B cell (primary cell): ENCODE results near the gene UHMK1. TPM values are rescaled to one million over a fixed set of nuclear protein-coding genes. Genes with fewer than 3 reads are reported as not detected.

ENCODE experiments used
- ATAC-seq: fragments of 200-7000 bp; cut with Tn5 transposase; one replicate; pipeline ENCODE4 v1.10.0; 2021; ENCODE audit warnings: low read depth, mild to moderate bottlenecking, moderate number of reproducible peaks, moderate library complexity
- CTCF ChIA-PET: fragments of 350-600 bp; sonication (Branson Sonifier 250); formaldehyde crosslinking; loops from one replicate; lab custom pipeline; 2021; ENCODE audit warnings: antibody characterized with exemption, inconsistent platforms; lab: Charles Lee
- POLR2A ChIA-PET: fragments of 350-600 bp; sonication (Branson Sonifier 250); formaldehyde crosslinking; loops from one replicate; lab custom pipeline; 2021; ENCODE audit warnings: antibody characterized with exemption; lab: Charles Lee
- DNase-seq: peaks from one replicate; pipeline ENCODE4 v3.0.0; 2013
- H2AFZ ChIP-seq: 2 replicates; pipeline ENCODE4 v1.6.1; 2012; ENCODE audit warnings: mild to moderate bottlenecking, low read depth, low read length; ENCODE audit not compliant: insufficient read depth, poor library complexity, severe bottlenecking
- H3K27ac ChIP-seq, 2 donors: 1 replicate in 1 of 2; 2 replicates in 1 of 2; pipeline ENCODE4 v1.5.1; 2012 to 2013; ENCODE audit warnings: low read length in 2 of 2, mild to moderate bottlenecking in 2 of 2, moderate library complexity in 1 of 2
- H3K27me3 ChIP-seq, 4 experiments: fragments of 200-600 bp in 1 of 4; sonication (generic) in 1 of 4; replicated peaks in 1 of 4; 1 replicate in 2 of 4; 2 replicates in 2 of 4; pipeline versions ENCODE4 v1.6.1 to v1.7.0; 2013 to 2016; ENCODE audit warnings: low read length in 3 of 4, mild to moderate bottlenecking in 2 of 4, mixed read lengths in 1 of 4, moderate library complexity in 1 of 4; ENCODE audit not compliant: insufficient read depth in 4 of 4, control insufficient read depth in 3 of 4; ENCODE audit errors: control extremely low read depth in 1 of 4
- H3K36me3 ChIP-seq, 2 experiments: replicated peaks in 1 of 2; 1 replicate in 1 of 2; 2 replicates in 1 of 2; pipeline versions ENCODE4 v1.6.1 to v1.7.1; 2013; ENCODE audit warnings: low read length in 1 of 2; ENCODE audit not compliant: insufficient read depth in 2 of 2, control insufficient read depth in 1 of 2; ENCODE audit errors: control extremely low read depth in 1 of 2, extremely low read depth in 1 of 2
- H3K4me1 ChIP-seq, 2 donors: fragments of 200-600 bp in 1 of 2; sonication (generic) in 1 of 2; 1 replicate in 1 of 2; 2 replicates in 1 of 2; pipeline versions ENCODE4 v1.5.1 to v1.6.1; 2013 to 2017; ENCODE audit warnings: low read length in 2 of 2; ENCODE audit not compliant: control insufficient read depth in 2 of 2, insufficient read depth in 2 of 2
- H3K4me2 ChIP-seq: replicated peaks from 2 replicates; pipeline ENCODE3; 2012; ENCODE audit warnings: mild to moderate bottlenecking, low read depth, low read length; ENCODE audit not compliant: poor library complexity, severe bottlenecking
- H3K4me3 ChIP-seq, 5 experiments: fragments of 200-600 bp in 1 of 5; sonication (generic) in 1 of 5; 1 replicate in 3 of 5; 2 replicates in 2 of 5; pipeline versions ENCODE4 v1.5.1 to v1.7.0; 2011 to 2016; ENCODE audit warnings: low read length in 4 of 5, mild to moderate bottlenecking in 4 of 5, low read depth in 2 of 5, control low read depth in 1 of 5, moderate library complexity in 1 of 5; ENCODE audit not compliant: insufficient read depth in 1 of 5; ENCODE audit errors: control extremely low read depth in 1 of 5, extremely low read depth in 1 of 5
- H3K79me2 ChIP-seq: fragments of 200-600 bp; sonication (generic); one replicate; pipeline ENCODE4 v1.6.0; 2016; ENCODE audit warnings: low read length; ENCODE audit not compliant: control insufficient read depth, insufficient read depth
- H3K9ac ChIP-seq: fragments of 200-600 bp; sonication (generic); 2 replicates; pipeline ENCODE4 v1.6.1; 2017; ENCODE audit warnings: mild to moderate bottlenecking, low read length, moderate library complexity
- H3K9me3 ChIP-seq, 3 donors: one replicate each; pipeline versions ENCODE4 v1.6.1 to v1.7.1; 2013; ENCODE audit warnings: low read length in 2 of 3; ENCODE audit not compliant: control insufficient read depth in 2 of 3, insufficient read depth in 1 of 3; ENCODE audit errors: control extremely low read depth in 1 of 3
- H4K20me1 ChIP-seq: 2 replicates; pipeline ENCODE4 v1.6.0; 2012; ENCODE audit warnings: mild to moderate bottlenecking, low read length; ENCODE audit not compliant: insufficient read depth, control insufficient read depth, poor library complexity, severe bottlenecking
- H3K27ac Mint-ChIP-seq: one replicate; pipeline ENCODE4 v1.8.0; 2021; ENCODE audit warnings: mixed read lengths
- H3K27me3 Mint-ChIP-seq: one replicate; pipeline ENCODE4 v1.8.0; 2021; ENCODE audit warnings: mixed read lengths
- H3K4me1 Mint-ChIP-seq: one replicate; pipeline ENCODE4 v1.8.0; 2021; ENCODE audit warnings: mixed read lengths
- H3K4me3 Mint-ChIP-seq: one replicate; pipeline ENCODE4 v1.8.0; 2021; ENCODE audit warnings: mixed read lengths
- H3K9me3 Mint-ChIP-seq: one replicate; pipeline ENCODE4 v1.8.0; 2022; ENCODE audit warnings: mixed read lengths; ENCODE audit not compliant: insufficient read depth
- CTCF ChIP-seq: fragments of 200-600 bp; IDR thresholded peaks from one replicate; pipeline ENCODE4 v1.8.0; 2022; ENCODE audit warnings: antibody characterized with exemption, mild to moderate bottlenecking
- EZH2 ChIP-seq: IDR thresholded peaks from 2 replicates; pipeline ENCODE4 v1.6.1; 2012; ENCODE audit warnings: borderline replicate concordance, low read depth, mild to moderate bottlenecking, moderate library complexity, low read length; ENCODE audit not compliant: insufficient read depth, poor library complexity, severe bottlenecking
- WGBS: methylation state at CpG from one replicate; pipeline ENCODE4 v1.1.5; 2013; ENCODE audit warnings: missing lambda C conversion rate; ENCODE audit not compliant: insufficient coverage; 5-methylcytosine and 5-hydroxymethylcytosine counted together
- intact Hi-C: fragments of 100-400 bp; cut with micrococcal nuclease; formaldehyde crosslinking; loops from one replicate; pipeline ENCODE4 v1.10.0; 2022
- polyA plus RNA-seq: library from polyadenylated mRNA; depleted of rRNA; stranded (reverse); fragments of >200 nt; gene quantifications from 2 replicates; pipeline ENCODE4 v1.2.3, GENCODE V29; 2012
- total RNA-seq, 2 donors: library from RNA; stranded (reverse); fragments of 120-200 nt in 1 of 2; gene quantifications; 1 replicate in 1 of 2; 2 replicates in 1 of 2; pipeline versions ENCODE4 v1.2.3 to v1.2.4, GENCODE V29; 2013 to 2022

UHMK1 gene
- total and polyA plus RNA-seq, 2 donors (not counting 1 experiment from before 2014, with no cell fraction given) = 8.4 to 69.2 TPM

DNA sequence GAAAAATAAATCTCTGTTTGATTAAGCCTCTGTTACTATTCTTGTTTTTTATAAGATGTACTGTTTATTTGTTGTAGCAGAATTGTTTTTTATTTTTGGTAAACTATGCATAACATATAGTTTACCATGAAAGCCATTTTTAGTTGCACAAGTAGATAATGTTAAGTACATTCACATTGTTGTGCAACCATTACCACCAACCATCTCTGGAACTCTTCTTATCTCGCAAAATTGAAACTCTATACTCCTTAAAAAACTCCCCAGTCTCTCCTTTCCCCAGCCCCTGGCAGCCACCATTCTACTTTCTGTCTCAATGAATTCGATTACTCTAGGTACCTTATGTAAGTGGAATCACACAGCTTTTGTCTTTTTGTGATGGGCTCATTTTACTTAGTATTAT lies 27.4 kb upstream of the UHMK1 start:
- Histone ChIP-seq H3K9me3 (peaks cover 0 to 4% (median 0%) of the 10 kb centered on the region in 3 donors), H3K4me2 (no peak overlapping the region), H3K4me1 (no peaks in the 10 kb centered on the region), H2AFZ (no peak overlapping the region), H4K20me1 (no peaks in the 10 kb centered on the region), H3K79me2 (no peaks in the 10 kb centered on the region), H3K36me3 (no peaks in the 10 kb centered on the region), H3K4me3 (no peak overlapping the region), H3K27me3 (peaks cover 0 to 5% (median 2%) of the 10 kb centered on the region in 4 experiments), H3K27ac (no peak overlapping the region), H3K9ac (no peak overlapping the region)
- ChIA-PET CTCF (no interaction called here), POLR2A (no interaction called here)
- Mint-ChIP-seq H3K9me3 (no peaks in the 10 kb centered on the region), H3K27ac (no peak overlapping the region), H3K4me1 (no peaks in the 10 kb centered on the region), H3K4me3 (no peak overlapping the region), H3K27me3 (peaks cover 18% of the 10 kb centered on the region)
- TF ChIP-seq CTCF (no peak), EZH2 (no peak)
- no peak for DNase-seq
- no peak for ATAC-seq
- intact Hi-C loops = no loop called here
- no CpG with 5 or more reads among the region's 2 CpGs for WGBS

DNA sequence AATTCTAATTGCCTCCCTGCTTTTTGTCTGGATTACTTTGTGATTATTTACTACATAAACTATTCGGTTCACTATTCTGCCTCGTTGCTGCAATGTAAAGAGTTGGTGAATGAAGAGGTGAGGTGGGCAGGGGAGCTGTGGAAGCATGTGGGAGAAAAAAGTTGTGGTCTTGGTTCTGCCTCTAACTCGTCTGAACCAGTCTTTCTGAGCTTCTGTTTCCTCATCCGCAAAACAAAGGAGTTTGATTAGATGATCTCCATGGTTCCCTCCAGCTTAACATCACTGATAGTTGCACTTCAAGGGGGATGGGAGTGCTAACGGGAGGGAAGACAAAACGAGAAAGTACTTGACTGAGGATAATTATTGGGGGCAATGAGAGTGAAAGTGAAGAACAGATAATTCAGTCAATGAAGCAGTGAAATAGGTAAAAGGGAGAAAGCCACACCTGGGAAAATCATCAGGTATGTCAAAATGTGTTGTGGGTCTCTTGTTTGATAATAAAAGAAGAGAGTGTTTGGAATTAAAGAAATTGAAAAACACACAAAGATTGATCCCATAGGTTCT lies 26.2 kb upstream of the UHMK1 start:
- Histone ChIP-seq H3K79me2 (no peaks in the 10 kb centered on the region), H3K9ac (no peak overlapping the region), H3K4me2 (no peak overlapping the region), H3K27me3 (peaks cover 0 to 5% (median 2%) of the 10 kb centered on the region in 4 experiments), H3K4me1 (no peaks in the 10 kb centered on the region), H4K20me1 (no peaks in the 10 kb centered on the region), H3K27ac (no peak overlapping the region), H2AFZ (no peak overlapping the region), H3K36me3 (no peaks in the 10 kb centered on the region), H3K9me3 (peaks cover 0 to 12% (median 5%) of the 10 kb centered on the region in 3 donors), H3K4me3 (no peak overlapping the region)
- H3K27me3 Mint-ChIP-seq = peaks cover 18% of the 10 kb centered on the region
- DNase-seq (no peak), ATAC-seq (no peak)
- no peaks in the 10 kb centered on the region for H3K4me1 Mint-ChIP-seq
- WGBS = 69% methylated on average over 3 of the region's 6 CpGs
- TF ChIP-seq EZH2 (no peak), CTCF (no peak)
- no peak overlapping the region for H3K27ac Mint-ChIP-seq
- ChIA-PET CTCF (no interaction called here), POLR2A (no interaction called here)
- intact Hi-C loops = no loop called here
- H3K9me3 Mint-ChIP-seq = peaks cover 4% of the 10 kb centered on the region
- H3K4me3 Mint-ChIP-seq = no peak overlapping the region
